ENCODE results near the gene LGALS1.
A peak's percentile ranks its signal among the peaks of the same experiment; 100 is the strongest.
"Not testable (repeated sequence)": the region's sequence is repeated elsewhere in the genome, so short reads cannot be mapped to it uniquely, and the experiment has no call there.

LGALS1 gene

DNA sequence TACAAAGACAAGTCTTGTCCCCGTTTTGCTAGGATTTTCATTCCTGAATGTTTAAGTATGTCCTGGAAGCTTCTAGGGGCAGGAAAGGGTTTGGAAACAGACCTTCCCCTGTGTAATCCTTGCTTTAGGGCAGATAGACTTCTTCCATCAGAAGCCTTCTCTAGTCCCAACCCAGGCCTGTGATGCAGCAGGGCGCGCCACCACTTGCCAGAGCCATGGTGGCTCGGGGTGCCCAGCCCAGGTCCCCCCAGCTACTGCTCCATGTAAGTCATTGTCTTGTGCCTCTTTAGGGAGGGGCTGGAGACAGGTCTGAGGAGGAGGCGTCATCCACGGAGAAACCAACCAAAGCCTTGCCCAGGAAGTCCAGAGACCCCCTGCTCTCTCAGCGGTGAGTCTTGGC is 15.0 kb downstream of the LGALS1 start:
- DNase-seq (ENCODE audit: low read depth): no peak

DNA sequence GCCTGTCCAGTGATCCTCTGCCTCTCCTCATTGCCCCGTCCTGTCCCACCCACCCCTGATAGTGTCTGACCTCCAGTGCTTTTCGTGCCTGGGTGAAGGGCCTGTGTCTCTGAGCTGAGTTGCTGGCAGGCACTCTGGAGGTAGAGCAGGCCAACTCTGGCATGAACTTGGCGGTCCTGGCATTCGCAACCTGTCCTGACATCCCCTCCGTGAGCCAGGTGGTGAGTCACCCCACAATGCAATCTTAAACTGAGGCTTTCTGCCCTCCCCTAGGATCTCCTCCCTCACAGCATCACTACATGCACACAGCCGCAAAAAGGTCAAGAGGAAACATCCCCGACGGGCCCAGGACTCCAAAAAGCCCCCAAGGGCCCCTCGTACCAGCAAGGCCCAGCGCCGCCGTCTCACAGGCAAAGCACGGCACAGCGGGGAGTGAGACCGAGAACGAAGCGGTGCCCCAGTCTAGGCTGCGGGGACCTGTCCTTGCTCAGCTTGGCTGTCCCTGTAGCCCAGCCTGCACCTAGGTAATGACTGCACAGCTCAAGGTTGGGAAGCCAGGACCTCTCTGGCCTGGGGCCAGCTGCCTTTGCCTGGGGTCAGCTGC is 15.6 kb downstream of the LGALS1 start:
- no peak for DNase-seq (ENCODE audit: low read depth)

DNA sequence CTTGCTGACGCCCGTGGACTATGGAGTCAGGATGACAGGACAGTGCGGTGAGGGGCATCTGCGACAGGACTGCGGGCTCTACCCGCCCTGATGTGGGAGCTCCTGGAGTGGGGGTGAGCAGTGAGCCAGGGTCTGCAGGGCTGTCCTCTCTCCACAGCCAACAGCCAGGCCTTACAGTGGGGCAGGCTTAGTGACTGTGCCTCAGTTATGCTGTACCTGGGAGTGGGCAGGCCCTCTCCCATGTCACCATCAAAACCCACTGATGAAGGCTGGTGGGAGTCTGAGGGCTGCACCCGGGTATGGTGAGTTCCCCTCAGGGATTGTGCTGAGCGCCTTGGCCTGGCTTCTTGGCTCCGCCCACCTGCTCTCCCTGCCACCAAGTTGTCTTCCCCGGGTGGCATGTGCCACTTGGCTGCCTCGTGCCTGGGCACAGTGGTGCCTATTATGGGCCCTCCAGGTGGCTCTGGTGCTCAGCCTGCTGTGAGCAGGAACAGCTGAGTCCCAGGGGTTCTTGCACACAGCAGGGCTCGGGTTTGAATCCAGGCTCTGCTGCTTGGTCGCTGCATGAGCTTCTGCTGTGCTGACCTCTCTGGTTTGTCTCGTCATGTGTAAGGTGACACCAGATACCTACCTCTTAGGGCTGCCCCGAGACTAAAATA is 17.3 kb downstream of the LGALS1 start:
- no peak for DNase-seq (ENCODE audit: low read depth)

DNA sequence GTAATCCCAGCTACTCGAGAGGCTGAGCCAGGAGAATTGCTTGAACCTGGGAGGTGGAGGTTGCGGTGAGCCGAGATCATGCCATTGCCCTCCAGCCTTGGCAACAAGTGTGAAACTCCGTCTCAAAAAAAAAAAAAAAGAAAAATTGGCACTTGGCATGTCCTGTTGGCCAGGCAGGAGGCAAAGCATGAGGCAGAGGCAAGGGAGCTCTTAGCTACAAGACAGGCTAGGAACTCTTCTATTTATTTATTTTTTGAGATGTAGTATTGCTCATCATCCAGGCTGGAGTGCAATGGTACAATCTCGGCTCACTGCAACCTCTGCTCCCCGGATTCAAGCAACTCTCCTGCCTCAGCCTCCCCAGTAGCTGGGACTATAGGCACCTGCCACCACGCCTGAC is 18.7 kb downstream of the LGALS1 start:
- DNase-seq (ENCODE audit: low read depth): not testable (repeated sequence)

DNA sequence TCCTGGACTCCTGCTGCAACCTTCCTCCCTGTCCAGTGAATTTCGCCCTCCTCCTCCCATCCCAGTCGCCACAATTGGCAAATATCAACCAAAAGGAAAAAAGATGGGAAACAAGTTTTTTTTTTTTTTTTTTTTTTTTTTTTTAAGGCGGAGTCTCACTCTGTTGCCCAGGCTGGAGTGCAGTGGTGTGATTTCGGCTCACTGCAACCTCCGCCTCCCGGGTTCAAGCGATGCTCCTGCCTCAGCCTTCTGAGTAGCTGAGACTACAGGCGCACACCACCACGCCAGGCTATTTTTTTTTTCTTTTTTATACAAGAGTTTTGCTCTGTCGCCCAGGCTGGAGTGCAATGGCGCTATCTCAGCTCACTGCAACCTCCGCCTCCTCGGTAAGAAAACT is 20.8 kb downstream of the LGALS1 start:
- DNase-seq (ENCODE audit: low read depth): not testable (repeated sequence)

DNA sequence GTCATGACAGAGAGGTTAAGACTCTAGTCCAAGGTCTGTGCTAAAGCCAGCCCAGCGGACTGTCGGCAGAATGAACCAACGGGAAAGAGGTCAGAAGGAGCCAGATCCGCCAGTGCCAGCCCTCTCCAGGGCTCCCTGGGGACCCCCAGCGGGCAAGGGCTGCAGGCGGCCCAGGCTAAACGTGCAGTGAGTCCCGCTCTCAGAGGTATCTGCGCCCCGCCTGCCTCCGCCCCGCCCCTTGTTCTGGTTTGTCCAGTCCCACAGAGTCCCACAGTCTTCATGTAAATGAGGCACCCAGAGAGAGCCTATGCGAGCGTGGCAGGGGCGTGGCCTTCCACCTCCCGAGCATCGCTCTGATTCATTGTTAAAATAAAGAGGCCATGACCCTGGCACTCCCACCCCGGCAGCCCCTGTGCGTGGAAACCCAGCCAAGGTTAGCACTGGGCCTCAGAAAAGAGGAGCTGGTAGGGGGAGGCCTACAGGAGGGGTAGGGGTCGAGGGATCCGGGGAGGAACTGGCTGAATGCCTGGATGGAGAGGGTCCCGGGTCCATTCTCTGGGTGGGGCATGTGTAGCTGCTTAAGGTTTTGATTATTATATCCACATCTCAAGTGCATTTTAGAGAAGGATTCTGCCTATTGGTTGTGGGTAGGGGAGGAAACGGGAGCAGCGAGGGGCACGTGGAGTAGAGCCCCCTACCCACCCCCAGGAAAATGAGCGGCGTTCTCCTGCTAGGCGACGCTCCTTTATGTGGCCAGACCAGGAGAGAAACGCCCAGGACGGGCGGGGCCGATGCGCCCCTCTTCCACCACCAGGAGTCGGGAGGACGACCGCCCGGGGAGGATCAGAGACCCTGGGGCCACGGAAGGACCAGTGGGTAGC is 21.5 kb downstream of the LGALS1 start, which contains the start of gene TRIOBP:
TSS of gene TRIOBP (plus strand) at position 392 of the 881 bp plus-strand sequence. CDS start 4,318 bp downstream, outside the sequence.
- peak; percentile 63 for DNase-seq (ENCODE audit: low read depth)

DNA sequence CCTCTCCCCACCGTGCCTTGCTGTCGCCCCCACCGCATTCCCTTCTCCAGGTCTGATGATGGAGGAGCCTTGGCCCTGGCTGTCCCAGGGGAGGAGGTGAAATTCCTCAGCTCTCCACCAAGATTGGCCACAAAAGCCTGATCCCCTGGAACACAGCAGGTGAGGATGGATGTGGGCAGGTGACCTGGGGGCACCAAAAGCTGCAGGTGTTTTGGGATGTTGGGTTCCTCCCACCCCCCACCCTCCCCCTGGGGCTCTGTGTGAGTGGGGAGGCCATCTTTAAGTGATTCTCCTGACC is 22.1 kb downstream of the LGALS1 start:
- no peak for DNase-seq (ENCODE audit: low read depth)

DNA sequence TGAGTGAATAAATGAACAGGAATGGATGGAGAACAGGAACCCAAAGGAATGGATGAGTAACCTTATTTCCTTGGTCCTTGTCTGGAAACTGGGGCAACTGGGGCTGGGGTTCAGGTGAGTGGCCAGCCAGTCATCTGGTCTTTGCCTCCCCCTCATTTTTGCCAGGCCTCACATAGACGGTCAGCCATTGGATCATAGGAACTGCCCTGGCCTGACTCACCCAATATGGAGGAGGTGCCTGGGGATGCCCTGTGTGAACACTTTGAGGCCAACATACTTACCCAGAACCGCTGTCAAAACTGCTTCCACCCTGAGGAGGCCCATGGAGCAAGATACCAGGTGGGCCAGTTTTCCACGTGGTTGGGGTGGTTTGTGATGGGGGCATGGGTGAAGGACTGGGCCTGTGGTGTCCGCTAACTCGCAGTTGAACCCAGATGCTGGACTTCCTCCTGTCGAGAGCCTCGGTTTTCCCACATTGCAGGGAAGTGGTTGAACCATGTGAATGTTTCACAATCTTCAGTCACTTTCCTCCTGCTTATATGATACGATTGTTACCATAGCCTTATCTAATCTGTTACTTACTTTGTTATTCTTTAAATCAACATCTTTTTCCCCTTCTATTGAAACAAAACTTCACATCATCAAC is 25.8 kb downstream of the LGALS1 start:
- no peak for DNase-seq (ENCODE audit: low read depth)

DNA sequence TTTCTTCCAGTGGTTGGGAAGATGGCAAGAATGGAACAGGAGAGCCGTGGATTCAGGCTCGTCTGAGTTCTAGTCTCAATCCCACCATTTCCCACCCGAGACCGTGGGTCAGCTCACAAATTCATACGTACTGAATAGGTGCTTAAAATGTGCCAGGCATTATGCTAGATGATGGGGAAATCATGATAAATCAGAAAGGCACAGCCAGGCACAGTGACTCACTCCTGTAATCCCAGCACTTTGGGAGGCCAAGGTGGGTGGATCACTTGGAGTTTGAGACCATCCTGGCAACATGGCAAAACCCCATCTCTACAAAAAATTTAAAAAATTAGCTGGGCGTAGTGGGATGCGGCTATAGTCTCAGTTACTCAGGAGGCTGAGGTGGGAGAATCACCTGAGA is 28.5 kb downstream of the LGALS1 start:
- DNase-seq (ENCODE audit: low read depth): no peak

DNA sequence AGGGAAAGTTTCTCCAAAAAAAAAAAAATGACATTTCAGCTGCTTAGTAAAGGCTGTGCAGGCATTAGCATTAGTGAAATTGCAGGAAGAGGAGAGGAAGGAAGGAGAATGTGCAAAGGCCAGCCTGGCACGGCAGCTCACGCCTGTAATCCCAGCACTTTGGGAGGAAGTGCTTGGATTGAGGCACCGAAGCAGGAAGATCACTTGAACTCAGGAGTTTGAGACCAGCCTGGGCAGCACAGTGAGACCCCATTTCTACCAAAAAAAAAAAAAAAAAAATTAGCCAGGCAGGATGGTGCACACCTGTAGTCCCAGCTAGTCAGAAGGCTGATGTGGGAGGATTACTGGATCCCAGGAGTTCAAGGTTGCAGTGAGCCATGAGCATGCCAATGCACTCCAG is 29.2 kb downstream of the LGALS1 start:
- DNase-seq (ENCODE audit: low read depth): no peak

DNA sequence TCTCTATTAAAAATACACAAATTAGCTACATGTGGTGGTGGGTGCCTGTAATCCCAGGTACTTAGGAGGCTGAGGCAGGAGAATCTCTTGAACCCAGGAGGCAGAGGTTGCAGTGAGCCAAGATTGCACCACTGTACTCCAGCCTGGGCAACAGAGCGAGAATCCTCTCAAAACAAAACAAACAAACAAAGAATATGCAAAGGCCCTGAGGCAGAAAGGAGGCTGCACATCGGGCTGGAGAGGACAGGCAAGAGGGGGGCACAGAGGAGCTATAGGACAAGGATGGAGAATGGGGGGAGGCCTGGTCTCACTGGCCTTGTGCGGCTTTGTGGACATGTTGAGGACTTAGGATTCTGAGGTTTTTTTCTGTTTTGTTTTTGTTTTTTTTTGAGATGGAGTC is 29.8 kb downstream of the LGALS1 start:
- DNase-seq (ENCODE audit: low read depth): no peak

DNA sequence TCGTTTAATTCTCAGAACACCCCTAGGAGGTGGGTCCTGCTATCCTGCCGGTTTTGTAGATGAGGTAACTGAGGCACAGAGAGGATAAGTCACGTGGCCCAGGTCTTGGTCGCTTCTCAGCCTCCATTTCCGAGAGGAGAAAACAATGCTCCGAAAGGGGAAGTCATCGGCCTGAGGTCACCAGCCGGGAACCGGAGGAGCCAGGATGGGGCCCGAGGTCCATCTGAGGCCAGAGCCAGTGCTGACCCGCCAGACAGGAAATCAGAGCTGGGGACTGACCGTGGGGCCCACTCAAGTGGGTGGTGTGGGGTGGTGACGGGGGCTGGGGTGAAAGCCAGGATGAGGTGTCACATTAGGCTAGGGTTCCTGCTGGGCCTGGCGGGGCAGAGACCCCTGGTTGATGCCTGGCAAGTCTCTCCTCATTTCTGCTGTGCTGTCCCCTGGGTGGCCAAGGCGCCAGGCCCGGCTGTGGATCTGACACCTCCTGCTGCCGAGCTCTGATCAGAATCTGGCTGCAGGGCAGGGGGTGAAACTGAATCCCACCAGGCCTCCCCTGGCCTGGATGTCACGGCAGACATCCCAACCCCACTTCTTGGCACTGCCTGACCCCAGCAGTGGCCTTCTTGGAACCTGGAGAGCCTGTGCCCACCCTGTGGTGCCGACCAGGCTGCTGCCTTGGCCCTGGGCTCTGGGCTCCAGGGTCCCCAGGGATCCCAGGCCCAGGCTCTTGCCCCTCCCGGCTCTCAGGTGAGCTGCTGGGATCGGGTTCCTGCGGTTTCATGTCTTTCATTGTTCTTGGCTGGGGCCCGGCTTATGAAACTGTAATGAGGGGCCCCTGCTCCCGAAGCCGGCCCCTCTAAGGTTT is 33.4 kb downstream of the LGALS1 start:
- DNase-seq (ENCODE audit: low read depth): no peak

DNA sequence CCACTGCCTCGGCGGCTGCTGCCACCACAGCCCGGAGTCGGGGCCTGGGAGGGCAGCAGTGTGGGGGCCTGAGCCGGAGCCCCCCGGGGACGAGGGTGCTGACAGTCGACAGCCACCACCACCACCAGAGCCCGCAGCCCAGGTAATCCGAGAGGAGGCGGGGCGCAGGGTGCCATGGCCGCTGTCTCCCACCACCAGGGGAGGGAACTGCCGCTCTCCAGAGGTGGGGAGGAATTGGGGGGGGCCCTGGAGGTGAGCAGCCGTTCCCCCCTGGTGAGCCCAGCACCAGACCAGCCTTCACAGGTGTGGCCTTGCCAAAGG is 34.0 kb downstream of the LGALS1 start:
- no peak for DNase-seq (ENCODE audit: low read depth)

DNA sequence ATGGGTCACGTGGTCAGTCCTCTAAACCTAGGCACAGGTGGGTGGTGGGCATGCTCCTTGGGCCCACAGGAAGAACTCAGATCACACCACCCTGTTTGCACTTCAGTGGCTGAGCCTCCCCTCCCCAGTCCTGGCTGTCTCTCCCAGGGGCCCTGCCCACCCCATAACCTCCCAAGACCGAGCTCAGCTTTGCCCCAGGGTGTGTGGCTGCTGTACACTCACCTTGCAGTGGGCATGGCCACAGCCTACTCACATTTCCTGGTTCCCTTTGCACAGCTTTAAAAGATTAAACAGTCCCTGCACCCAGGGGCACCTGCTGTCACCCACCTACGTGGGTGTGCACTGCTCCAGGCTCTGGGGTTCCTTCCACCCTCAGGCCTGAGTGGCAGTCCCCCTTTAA is 35.2 kb downstream of the LGALS1 start:
- DNase-seq (ENCODE audit: low read depth): no peak

DNA sequence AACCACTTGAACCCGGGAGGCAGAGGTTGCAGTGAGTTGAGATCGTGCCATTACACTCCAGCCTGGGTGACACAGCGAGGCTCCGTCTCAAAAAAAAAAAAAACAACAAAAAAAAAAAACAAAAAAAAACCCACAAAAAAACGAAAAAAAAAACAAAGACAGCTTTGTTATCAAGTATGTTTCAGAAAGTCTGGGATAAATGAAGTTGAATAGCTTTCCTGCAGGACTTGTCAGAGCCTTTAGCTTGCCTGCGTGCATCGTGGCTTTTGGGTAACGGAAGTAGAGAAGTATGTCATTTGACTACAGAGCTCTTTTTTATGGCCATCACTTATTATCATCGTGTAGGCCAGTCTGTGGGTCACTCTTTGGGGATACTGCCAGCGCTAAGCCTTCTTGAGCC is 36.1 kb downstream of the LGALS1 start:
- no peak for DNase-seq (ENCODE audit: low read depth)

DNA sequence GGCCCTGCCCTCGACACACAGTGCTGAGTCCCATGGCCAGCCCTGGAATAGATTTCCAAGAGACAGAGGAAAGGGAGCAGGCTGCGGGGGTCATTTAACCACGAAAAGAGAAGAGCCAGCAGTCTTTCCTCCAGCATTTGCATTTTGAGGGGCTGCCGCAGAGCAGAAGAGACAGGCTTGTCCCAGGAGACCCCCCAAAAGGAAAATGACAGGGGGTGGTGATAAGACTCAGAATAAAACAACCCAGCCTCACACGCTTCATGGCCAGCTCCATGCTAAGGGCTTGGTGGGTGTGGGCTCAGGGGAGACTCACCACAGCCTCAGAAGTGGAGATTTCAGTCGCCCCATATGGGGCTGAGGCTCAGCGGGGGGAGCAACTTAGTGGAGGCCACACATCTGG is 38.3 kb downstream of the LGALS1 start:
- DNase-seq (ENCODE audit: low read depth): no peak

DNA sequence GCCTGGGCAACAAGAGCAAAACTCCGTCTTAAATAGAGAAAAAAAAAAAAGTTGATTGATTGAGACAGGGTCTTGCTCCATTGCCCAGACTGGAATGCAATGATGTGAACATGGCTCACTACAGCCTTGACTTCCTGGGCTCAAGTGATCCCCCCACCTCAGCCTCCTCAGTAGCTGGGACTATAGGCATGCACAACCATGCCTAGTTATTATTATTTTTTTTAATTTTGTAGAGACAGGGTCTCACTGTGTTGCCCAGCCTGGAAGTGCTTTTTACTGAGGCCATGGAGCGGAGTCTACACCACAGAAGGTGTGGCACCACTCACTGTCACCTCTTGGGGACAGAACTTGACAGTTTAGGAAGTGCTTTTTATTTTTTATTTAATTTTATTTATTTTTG is 39.2 kb downstream of the LGALS1 start:
- no peak for DNase-seq (ENCODE audit: low read depth)

DNA sequence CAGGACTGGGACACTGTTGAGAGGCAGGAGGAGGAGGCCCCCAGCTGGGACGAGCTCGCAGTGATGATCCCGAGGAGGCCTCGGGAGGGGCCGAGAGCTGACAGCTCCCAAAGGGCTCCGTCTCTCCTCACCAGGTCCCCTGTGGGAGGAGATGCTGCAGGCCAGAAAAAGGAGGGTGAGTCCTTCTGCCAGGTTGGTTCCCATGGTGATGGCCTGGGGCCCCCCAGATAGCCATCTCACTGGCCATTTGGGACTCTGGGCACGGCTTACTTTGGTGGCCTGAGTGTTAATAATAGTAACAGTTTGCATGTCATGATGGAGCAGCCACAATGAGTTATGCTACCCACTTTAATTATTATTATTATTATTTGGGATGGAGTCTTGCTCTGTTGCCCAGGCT is 40.3 kb downstream of the LGALS1 start:
- no peak for DNase-seq (ENCODE audit: low read depth)

DNA sequence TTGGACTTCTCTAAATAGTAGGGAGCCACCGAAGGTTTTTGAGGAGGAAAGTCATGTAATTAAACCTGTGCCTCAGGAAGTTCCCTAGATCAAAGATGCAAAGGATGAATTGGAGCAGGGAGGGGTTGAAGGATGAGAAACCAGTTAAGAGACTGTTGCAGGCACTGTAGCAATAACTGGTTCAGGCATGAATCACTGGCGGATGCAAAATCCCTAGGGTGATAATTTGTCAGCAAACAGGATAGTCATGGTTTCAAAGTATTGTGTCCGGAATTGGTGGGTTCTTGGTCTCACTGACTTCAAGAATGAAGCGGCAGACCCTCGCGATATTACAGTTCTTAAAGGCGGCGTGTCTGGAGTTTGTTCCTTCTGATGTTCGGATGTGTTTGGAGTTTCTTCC is 41.3 kb downstream of the LGALS1 start:
- DNase-seq (ENCODE audit: low read depth): no peak

DNA sequence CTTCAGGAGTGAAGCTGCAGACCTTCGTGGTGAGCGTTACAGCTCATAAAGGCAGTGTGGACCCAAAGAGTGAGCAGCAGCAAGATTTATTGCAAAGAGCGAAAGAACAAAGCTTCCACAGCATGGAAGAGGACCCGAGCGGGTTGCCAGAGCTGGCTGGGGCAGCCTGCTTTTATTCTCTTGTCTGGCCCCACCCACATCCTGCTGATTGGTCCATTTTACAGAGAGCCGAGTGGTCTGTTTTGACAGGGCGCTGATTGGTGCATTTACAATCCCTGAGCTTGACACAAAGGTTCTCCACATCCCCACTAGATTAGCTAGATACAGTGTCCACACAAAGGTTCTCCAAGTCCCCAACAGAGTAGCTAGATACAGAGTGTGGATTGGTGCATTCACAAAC is 41.8 kb downstream of the LGALS1 start:
- not testable (repeated sequence) for DNase-seq (ENCODE audit: low read depth)

DNA sequence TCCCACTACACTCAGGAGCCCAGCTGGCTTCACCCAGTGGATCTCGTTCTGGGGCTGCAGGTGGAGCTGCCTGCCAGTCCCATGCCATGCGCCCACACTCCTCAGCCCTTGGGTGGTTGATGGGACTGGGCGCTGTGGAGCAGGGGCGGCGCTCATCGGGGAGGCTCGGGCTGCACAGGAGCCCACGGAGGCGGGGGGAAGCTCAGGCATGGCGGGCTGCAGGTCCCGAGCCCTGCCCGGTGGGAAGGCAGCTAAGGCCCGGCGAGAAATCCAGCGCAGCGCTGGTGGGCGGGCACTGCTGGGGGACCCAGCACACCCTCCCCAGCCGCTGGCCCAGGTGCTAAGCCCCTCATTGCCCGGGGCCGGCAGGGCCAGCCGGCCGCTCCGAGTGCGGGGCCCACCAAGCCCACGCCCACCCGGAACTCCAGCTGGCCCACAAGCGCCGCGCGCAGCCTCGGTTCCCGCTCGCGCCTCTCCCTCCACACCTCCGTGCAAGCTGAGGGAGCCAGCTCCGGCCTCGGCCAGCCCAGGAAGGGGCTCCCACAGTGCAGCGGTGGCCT is 42.4 kb downstream of the LGALS1 start:
- not testable (repeated sequence) for DNase-seq (ENCODE audit: low read depth)

All from activated T-helper 1 cell treated with Interleukin-2 at 50 U/mL for 16 hours (primary cell).